ENCODE results near the gene MYLIP. TPM values are rescaled to one million over a fixed set of nuclear protein-coding genes. Genes with fewer than 3 reads are reported as not detected.

Gene MYLIP
- total and polyA plus RNA-seq, 12 donors, result 7.5 to 49.2 (median 28.8) TPM

DNA sequence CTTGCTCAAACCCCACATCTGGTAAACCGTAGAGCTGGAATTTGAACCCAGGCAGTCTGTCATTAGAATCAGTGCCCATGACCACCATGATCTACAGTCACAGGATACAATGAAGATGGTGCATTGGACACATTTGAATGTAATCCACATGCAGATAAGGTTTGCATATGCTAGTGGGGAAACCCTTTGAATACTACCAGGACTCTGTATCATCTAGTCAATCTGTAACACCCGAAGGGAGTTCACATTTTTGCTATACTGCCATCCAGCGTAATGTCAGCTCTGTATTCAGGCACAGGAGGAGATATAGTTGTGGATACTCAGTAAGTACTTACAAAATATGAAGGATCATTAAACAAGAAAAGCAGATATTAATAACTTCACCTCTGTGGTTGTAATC, 40.5 kb upstream of the MYLIP start:
- Histone ChIP-seq H3K36me3 (replicated peaks in 1 of 2) (no peaks in the 10 kb centered on the region), H3K27me3 (no peaks in the 10 kb centered on the region), H3K9me3 (replicated peaks in 1 of 3) (no peaks in the 10 kb centered on the region), H3K4me1 (replicated peaks in 1 of 2) (no peaks in the 10 kb centered on the region), H3K4me3 (no peak overlapping the region), H3K27ac (no peak overlapping the region)
- no peak for DNase-seq
- intact Hi-C loops (cut with DNase I), result no loop called here
- WGBS, 4 donors, result 86 to 93% (median 92%) methylated on average over 3 of the region's 3 CpGs
- TF ChIP-seq POLR2A (IDR thresholded peaks at IDR 0.05), result no peak
- TF ChIP-seq CTCF (IDR thresholded peaks at IDR 0.05), result no peak

GRCh38 chr6:16089232-16090062, 39.4 kb upstream of the MYLIP start:
- H3K27me3 ChIP-seq, result no peaks in the 10 kb centered on the region
- TF ChIP-seq CTCF (IDR thresholded peaks at IDR 0.05), result no peak
- no peak for TF ChIP-seq POLR2A (IDR thresholded peaks at IDR 0.05)
- H3K4me1 ChIP-seq (replicated peaks in 1 of 2), result no peaks in the 10 kb centered on the region
- no peaks in the 10 kb centered on the region for H3K36me3 ChIP-seq (replicated peaks in 1 of 2)
- intact Hi-C loops (cut with DNase I), result no loop called here
- DNase-seq, result no peak
- no peak overlapping the region for H3K4me3 ChIP-seq
- WGBS, 4 donors, result 64 to 90% (median 79%) methylated on average over 6 of the region's 6 CpGs
- no peaks in the 10 kb centered on the region for H3K9me3 ChIP-seq (replicated peaks in 1 of 3)
- H3K27ac ChIP-seq, result no peak overlapping the region

DNA sequence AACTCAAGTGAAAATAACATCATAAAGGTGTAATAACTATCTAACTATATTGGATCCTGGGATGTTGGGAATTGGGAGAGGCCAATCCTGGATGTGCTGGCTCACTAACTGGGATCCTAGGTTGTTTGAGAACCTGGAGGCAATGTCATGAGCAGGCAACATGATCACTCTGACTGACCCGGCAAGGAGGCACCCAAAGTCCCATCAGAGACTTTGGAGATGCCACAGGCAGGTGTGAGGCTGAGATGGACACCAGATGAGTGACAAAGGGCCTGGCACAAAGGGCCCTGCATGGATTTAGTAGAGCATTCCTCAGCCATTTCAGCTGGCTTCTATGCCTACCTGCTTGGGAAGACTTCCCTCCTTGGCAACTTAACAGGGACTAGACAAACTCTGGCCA, 38.4 kb upstream of the MYLIP start:
- Histone ChIP-seq H3K4me3 (no peak overlapping the region), H3K4me1 (replicated peaks in 1 of 2) (no peaks in the 10 kb centered on the region), H3K36me3 (replicated peaks in 1 of 2) (no peaks in the 10 kb centered on the region), H3K9me3 (replicated peaks in 1 of 3) (no peaks in the 10 kb centered on the region), H3K27ac (no peak overlapping the region), H3K27me3 (no peaks in the 10 kb centered on the region)
- no peak for DNase-seq
- intact Hi-C loops (cut with DNase I), result no loop called here
- WGBS, 4 donors, result 96 to 100% (median 99%) methylated on average over 1 of the region's 1 CpG
- TF ChIP-seq CTCF (IDR thresholded peaks at IDR 0.05) (no peak), POLR2A (IDR thresholded peaks at IDR 0.05) (no peak)

DNA sequence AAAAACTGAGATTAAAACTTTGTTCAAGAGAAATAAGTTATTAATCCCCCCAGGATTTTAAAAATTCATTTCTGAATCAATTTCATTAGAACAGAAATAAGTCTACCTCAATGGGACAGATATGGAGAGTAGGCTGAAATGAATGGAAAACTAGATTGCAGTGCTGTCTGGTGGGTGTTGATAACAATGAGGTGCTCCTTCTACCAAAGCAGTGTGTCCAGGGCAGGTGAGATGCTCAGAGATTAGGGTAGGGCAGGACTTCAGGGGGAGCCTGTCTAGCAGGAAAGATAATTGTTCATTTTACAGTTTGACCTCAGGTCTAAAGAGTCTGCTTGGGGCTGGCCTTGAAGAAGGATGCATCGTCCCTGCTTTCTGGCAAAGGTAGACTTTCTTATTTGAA, 38.0 kb upstream of the MYLIP start:
- no peak overlapping the region for H3K4me3 ChIP-seq
- H3K27ac ChIP-seq, result no peak overlapping the region
- WGBS, 4 donors, result 41 to 57% (median 56%) methylated on average over 1 of the region's 1 CpG
- DNase-seq, result no peak
- intact Hi-C loops (cut with DNase I), result no loop called here
- TF ChIP-seq CTCF (IDR thresholded peaks at IDR 0.05) (no peak), POLR2A (IDR thresholded peaks at IDR 0.05) (no peak)
- no peaks in the 10 kb centered on the region for H3K9me3 ChIP-seq (replicated peaks in 1 of 3)
- no peaks in the 10 kb centered on the region for H3K4me1 ChIP-seq (replicated peaks in 1 of 2)
- no peaks in the 10 kb centered on the region for H3K36me3 ChIP-seq (replicated peaks in 1 of 2)
- no peaks in the 10 kb centered on the region for H3K27me3 ChIP-seq
